ENCODE results near the gene CIRBP. TPM values are rescaled to one million over a fixed set of nuclear protein-coding genes. Genes with fewer than 3 reads are reported as not detected.

The CIRBP gene
- total and polyA plus RNA-seq, 9 of the 15 experiments (the other 6 are each of a cell fraction or from before 2014, with no cell fraction given), result 20.5 to 327 (median 176) TPM

- TF ChIP-seq BCLAF1 (IDR thresholded peaks at IDR 0.05; ENCODE audit: borderline replicate concordance in 1 of 2, control insufficient read depth in 1 of 2, low read depth in 2 of 2, low read length in 1 of 2) (no peak), HMG20A (CRISPR knock-in tag; conservative IDR thresholded peaks at IDR 0.05) (no peak)
Observed at GRCh38 chr19:1274852-1275259, 5.7 kb downstream of the CIRBP start (continued).

DNA sequence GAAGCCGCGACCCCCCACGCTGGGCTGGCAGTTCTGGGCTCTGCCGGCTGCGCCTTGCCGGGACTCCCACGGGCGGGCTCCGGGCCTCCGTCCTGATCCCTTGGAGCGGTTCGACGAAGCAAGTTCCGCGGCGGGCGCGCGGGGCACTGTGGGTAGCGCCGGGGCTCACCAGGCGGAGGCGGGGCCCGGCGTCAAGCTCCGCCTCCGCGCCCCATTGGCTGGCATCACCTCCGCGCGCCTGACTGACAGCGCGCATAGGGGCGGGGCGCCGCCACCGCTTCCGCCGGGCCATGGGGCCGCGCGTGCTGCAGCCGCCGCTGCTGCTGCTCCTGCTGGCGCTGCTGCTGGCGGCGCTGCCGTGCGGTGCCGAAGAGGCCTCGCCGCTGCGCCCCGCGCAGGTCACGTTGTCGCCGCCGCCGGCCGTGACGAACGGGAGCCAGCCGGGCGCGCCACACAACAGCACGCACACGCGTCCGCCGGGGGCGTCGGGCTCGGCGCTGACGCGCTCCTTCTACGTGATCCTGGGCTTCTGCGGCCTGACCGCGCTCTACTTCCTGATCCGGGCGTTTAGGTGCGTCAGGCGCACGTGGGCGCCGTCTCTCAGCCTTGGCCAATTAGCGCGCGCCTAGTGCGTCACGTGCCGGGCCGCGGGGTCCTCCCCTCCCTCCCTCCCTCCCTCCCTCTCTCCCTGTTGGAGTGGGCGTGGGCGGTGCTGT, 6.3 kb downstream of the CIRBP start, which contains the start of gene FAM174C:
TSS of gene FAM174C (plus strand) at position 271 of the 716 bp plus-strand sequence. CDS start at position 291, 20 bp downstream.
- ATAC-seq (peak; percentile 76), FAIRE-seq (peak; percentile 92), DNase-seq (ENCODE audit: extremely low read depth in 1 of 4, low spot score in 3 of 4) (peak; percentile 86 to 98 (median 92))
- in situ Hi-C loops (cut with MboI), result loop anchor here (5.0 kb wide), 1 partner anchor 107 kb away; the partner anchor contains the start of gene NDUFS7
- Histone ChIP-seq H3K4me3 (peak within 1 kb of the TSS; percentile 68), H3K27ac (ENCODE audit: extremely low read depth, low read depth, low read length) (peak within 1 kb of the TSS; percentile 92), H3K9me1 (ENCODE audit: control insufficient read depth, insufficient read depth, low read length) (no peaks in the 10 kb centered on the region), H3K36me3 (ENCODE audit: control insufficient read depth, insufficient read depth, low read length) (peaks cover 82% of the 10 kb centered on the region), H3K9ac (ENCODE audit: insufficient read depth in 1 of 2, low read depth in 2 of 2, low read length in 2 of 2) (peak within 1 kb of the TSS; percentile 90 to 92), H4K20me1 (replicated peaks; ENCODE audit: control insufficient read depth, insufficient read depth, low read length) (peaks cover 27% of the 10 kb centered on the region), H2AFZ (ENCODE audit: low read depth, low read length) (peak within 1 kb of the TSS; percentile 85), H3K4me2 (ENCODE audit: insufficient read depth, low read length) (peak within 1 kb of the TSS; percentile 93), H3K9me3 (replicated peaks; ENCODE audit: control insufficient read depth, insufficient read depth, low read depth, low read length) (no peaks in the 10 kb centered on the region), H3K27me3 (ENCODE audit: control insufficient read depth in 2 of 2, insufficient read depth in 2 of 2, low read length in 2 of 2) (no peaks in the 10 kb centered on the region), H3K79me2 (ENCODE audit: control insufficient read depth, insufficient read depth, low read length) (peaks cover 65% of the 10 kb centered on the region), H3K4me1 (replicated peaks in 1 of 2; ENCODE audit: control insufficient read depth in 2 of 2, insufficient read depth in 2 of 2, low read length in 2 of 2) (peaks cover 53 to 94% of the 10 kb centered on the region in 2 experiments)
- BruUV-seq (replicated peaks), result no TSS peak
- intact Hi-C loops (cut with micrococcal nuclease), result loop anchor here (10.0 kb wide), 1 partner anchor 169 kb away; no protein-coding TSS in a partner anchor
- ChIA-PET CTCF (ENCODE audit: low intra/inter-chr PET ratio) (no interaction called here), POLR2A (interaction anchor here (0.5 to 1.4 kb wide), 10 partner anchors 8 to 581 kb away, joined by 3 to 9 read pairs (median 3); no protein-coding TSS in a partner anchor)
- WGBS (ENCODE audit: insufficient coverage, low coverage, missing lambda C conversion rate), result under 1% methylated on average over 72 of the region's 98 CpGs
- TF ChIP-seq ZNF75A (CRISPR knock-in tag; IDR thresholded peaks at IDR 0.05) (peak; percentile 64), CREM (IDR thresholded peaks at IDR 0.05; ENCODE audit: low read depth) (peak; percentile 95), ZNF41 (CRISPR knock-in tag; conservative IDR thresholded peaks at IDR 0.05) (0 out of 2 replicates have a peak, but pooled peaks have one; percentile 2), ZSCAN32 (CRISPR knock-in tag; IDR thresholded peaks at IDR 0.05) (no peak), ZNF583 (CRISPR knock-in tag; IDR thresholded peaks at IDR 0.05) (peak; percentile 30; the same call in 1 of the 2 replicates), GATAD2B (IDR thresholded peaks at IDR 0.05; ENCODE audit: borderline replicate concordance) (peak; percentile 95), KDM1A (IDR thresholded peaks at IDR 0.05) (no peak), NR1H2 (CRISPR knock-in tag; IDR thresholded peaks at IDR 0.05) (no peak), ZBTB33 (CRISPR knock-in tag; IDR thresholded peaks at IDR 0.05) (no peak), ILK (tag; IDR thresholded peaks at IDR 0.05; ENCODE audit: borderline replicate concordance, low read depth) (no peak)
- TF ChIP-seq, protein P1, sequence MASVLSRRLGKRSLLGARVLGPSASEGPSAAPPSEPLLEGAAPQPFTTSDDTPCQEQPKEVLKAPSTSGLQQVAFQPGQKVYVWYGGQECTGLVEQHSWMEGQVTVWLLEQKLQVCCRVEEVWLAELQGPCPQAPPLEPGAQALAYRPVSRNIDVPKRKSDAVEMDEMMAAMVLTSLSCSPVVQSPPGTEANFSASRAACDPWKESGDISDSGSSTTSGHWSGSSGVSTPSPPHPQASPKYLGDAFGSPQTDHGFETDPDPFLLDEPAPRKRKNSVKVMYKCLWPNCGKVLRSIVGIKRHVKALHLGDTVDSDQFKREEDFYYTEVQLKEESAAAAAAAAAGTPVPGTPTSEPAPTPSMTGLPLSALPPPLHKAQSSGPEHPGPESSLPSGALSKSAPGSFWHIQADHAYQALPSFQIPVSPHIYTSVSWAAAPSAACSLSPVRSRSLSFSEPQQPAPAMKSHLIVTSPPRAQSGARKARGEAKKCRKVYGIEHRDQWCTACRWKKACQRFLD (CRISPR knock-in tag; IDR thresholded peaks at IDR 0.05), result peak; percentile 7; the same call in 1 of the 2 replicates

Data from K562 (cell line).